HG03342 (cell line): ENCODE results near the gene CCNQ.

Experiments
- ATAC-seq: cut with Tn5 transposase; IDR thresholded peaks from one replicate; pipeline ENCODE4 v1.9.1; 2021; ENCODE audit warnings: mild to moderate bottlenecking, moderate library complexity; ENCODE audit not compliant: unreplicated experiment

Gene CCNQ

GRCh38 chrX:153637121-153638040, 38.4 kb upstream of the CCNQ start:
- no peak for ATAC-seq

GRCh38 chrX:153636716-153637115, 37.8 kb upstream of the CCNQ start:
- no peak for ATAC-seq

- ATAC-seq, result no peak
These were observed 37.1 kb upstream of the CCNQ start for GRCh38 chrX:153635788-153636668.

- no peak for ATAC-seq
These were observed 36.4 kb upstream of the CCNQ start for GRCh38 chrX:153635388-153635787.

GRCh38 chrX:153634832-153635231, 35.9 kb upstream of the CCNQ start:
- ATAC-seq, result no peak

GRCh38 chrX:153634236-153634635, 35.3 kb upstream of the CCNQ start:
- no peak for ATAC-seq

- no peak for ATAC-seq
These were observed 34.8 kb upstream of the CCNQ start for GRCh38 chrX:153633607-153634180.

- no peak for ATAC-seq
These were observed 34.1 kb upstream of the CCNQ start for GRCh38 chrX:153633048-153633447.

- ATAC-seq, result no peak
These were observed 33.6 kb upstream of the CCNQ start for GRCh38 chrX:153632595-153632946.

GRCh38 chrX:153631907-153632594, 33.1 kb upstream of the CCNQ start:
- ATAC-seq, result no peak

- ATAC-seq, result no peak
These were observed 32.4 kb upstream of the CCNQ start for GRCh38 chrX:153631346-153631745.

- ATAC-seq, result no peak
These were observed 29.7 kb upstream of the CCNQ start for GRCh38 chrX:153628665-153629064.

GRCh38 chrX:153628129-153628528, 29.2 kb upstream of the CCNQ start:
- no peak for ATAC-seq

GRCh38 chrX:153627675-153628111, 28.8 kb upstream of the CCNQ start:
- no peak for ATAC-seq

GRCh38 chrX:153626863-153627674, 28.1 kb upstream of the CCNQ start:
- no peak for ATAC-seq

GRCh38 chrX:153626025-153626633, 27.2 kb upstream of the CCNQ start:
- no peak for ATAC-seq

GRCh38 chrX:153625271-153626024, 26.5 kb upstream of the CCNQ start:
- ATAC-seq, result no peak

GRCh38 chrX:153624196-153625091, 25.5 kb upstream of the CCNQ start:
- ATAC-seq, result no peak
